KMS-11 (cell line): Measurements from ENCODE around the gene GPATCH1.

Experiments
- H2AFZ ChIP-seq: fragments of 200-600 bp; sonication (generic); 2 replicates; pipeline ENCODE4 v1.6.1; 2016; ENCODE audit warnings: antibody characterized with exemption, mixed run types, low read depth
- H3K27ac ChIP-seq: fragments of 200-600 bp; sonication (generic); 2 replicates; pipeline ENCODE4 v1.6.1; 2016; ENCODE audit warnings: mild to moderate bottlenecking, mixed run types
- H3K27me3 ChIP-seq: fragments of 200-600 bp; sonication (generic); 2 replicates; pipeline ENCODE4 v1.6.1; 2017; ENCODE audit warnings: mild to moderate bottlenecking, low read depth, mixed run types, moderate library complexity; ENCODE audit not compliant: insufficient read depth
- H3K36me3 ChIP-seq: fragments of 200-600 bp; sonication (generic); 2 replicates; pipeline ENCODE4 v1.6.1; 2017; ENCODE audit warnings: mild to moderate bottlenecking, mixed run types; ENCODE audit not compliant: insufficient read depth
- H3K4me1 ChIP-seq: fragments of 200-600 bp; sonication (generic); 2 replicates; pipeline ENCODE4 v1.6.1; 2016; ENCODE audit warnings: mild to moderate bottlenecking, low read depth, mixed run types; ENCODE audit not compliant: poor library complexity, severe bottlenecking
- H3K4me2 ChIP-seq: fragments of 200-600 bp; sonication (generic); 2 replicates; pipeline ENCODE4 v1.7.0; 2016; ENCODE audit warnings: mild to moderate bottlenecking, mixed run types
- H3K4me3 ChIP-seq: fragments of 200-600 bp; sonication (generic); IDR thresholded peaks from 2 replicates; pipeline ENCODE4 v1.6.1; 2017; ENCODE audit warnings: low read depth, low read length, mixed read lengths; ENCODE audit not compliant: insufficient read depth
- H3K79me2 ChIP-seq: fragments of 200-600 bp; sonication (generic); 2 replicates; pipeline ENCODE4 v1.6.1; 2016; ENCODE audit warnings: low read depth, mixed run types; ENCODE audit not compliant: insufficient read depth
- H3K9ac ChIP-seq: fragments of 200-600 bp; sonication (generic); 2 replicates; pipeline ENCODE4 v1.6.1; 2016; ENCODE audit warnings: mild to moderate bottlenecking, mixed run types
- H4K20me1 ChIP-seq: fragments of 200-600 bp; sonication (generic); 2 replicates; pipeline ENCODE4 v1.6.1; 2016; ENCODE audit warnings: mild to moderate bottlenecking, mixed run types; ENCODE audit not compliant: insufficient read depth
- CTCF ChIP-seq: fragments of 200-600 bp; sonication (generic); conservative IDR thresholded peaks from 2 replicates; pipeline ENCODE4 v1.6.1; 2017; ENCODE audit warnings: low read depth, mild to moderate bottlenecking, antibody characterized with exemption, low read length, moderate library complexity, mixed read lengths

GPATCH1 gene

DNA sequence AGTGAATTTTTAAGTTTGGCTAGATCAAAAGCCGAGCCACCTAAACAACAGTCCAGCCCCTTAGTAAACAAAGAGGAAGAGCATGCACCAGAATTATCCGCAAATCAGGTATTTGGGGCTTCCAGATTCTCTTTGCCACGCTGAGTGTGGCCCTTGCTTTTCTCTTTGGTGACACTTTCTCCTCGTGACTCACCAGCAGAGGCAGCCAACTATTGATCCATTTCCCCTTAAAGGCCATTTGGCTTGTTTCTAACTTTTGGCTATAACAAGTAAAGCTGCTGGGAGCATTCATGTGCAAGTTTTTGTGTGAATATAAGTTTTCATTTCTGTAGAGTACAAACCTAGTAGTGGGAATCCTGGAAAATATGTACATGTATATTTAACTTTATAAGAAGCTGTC is 33.3 kb downstream of the GPATCH1 start:
- Histone ChIP-seq H3K9ac (no peak overlapping the region), H4K20me1 (no peaks in the 10 kb centered on the region), H3K4me3 (no peak overlapping the region), H3K36me3 (peaks cover 19% of the 10 kb centered on the region; the same call in 1 of the 2 replicates), H3K27ac (no peak overlapping the region), H3K27me3 (no peaks in the 10 kb centered on the region), H3K4me2 (no peak overlapping the region), H3K79me2 (no peaks in the 10 kb centered on the region), H3K4me1 (no peaks in the 10 kb centered on the region), H2AFZ (no peak overlapping the region)
- no peak for TF ChIP-seq CTCF

GRCh38 chr19:33117501-33117900 is 36.5 kb downstream of the GPATCH1 start:
- no peak for TF ChIP-seq CTCF
- Histone ChIP-seq H3K4me2 (no peak overlapping the region), H2AFZ (no peak overlapping the region), H3K27ac (no peak overlapping the region), H3K36me3 (peaks cover 13% of the 10 kb centered on the region; the same call in 1 of the 2 replicates), H3K79me2 (no peaks in the 10 kb centered on the region), H3K27me3 (no peaks in the 10 kb centered on the region), H4K20me1 (no peaks in the 10 kb centered on the region), H3K9ac (no peak overlapping the region), H3K4me1 (no peaks in the 10 kb centered on the region), H3K4me3 (no peak overlapping the region)

DNA sequence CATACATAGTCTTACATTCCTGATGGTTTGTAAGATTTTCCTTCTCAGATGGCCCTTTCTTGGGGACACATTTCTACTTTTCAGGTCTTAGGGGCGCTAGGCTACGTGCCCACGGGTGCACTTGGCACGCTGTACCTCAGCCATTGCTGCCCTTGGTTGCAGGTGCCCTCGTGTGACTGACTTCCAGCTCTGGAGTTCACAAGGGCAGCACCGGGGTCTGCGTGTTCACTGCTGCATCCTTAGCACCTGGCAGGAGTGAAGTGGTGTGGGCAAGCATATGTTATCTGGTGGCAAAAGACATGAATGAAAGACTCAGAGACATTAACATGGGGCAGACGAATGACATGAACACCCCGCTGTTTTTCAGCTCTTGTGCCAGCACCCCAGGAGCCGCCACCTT is 37.7 kb downstream of the GPATCH1 start:
- no peak for TF ChIP-seq CTCF
- Histone ChIP-seq H3K36me3 (peaks cover 8% of the 10 kb centered on the region; the same call in 1 of the 2 replicates), H3K4me3 (no peak overlapping the region)

GRCh38 chr19:33124207-33125098 is 43.5 kb downstream of the GPATCH1 start:
- H3K4me2 ChIP-seq: no peak overlapping the region
- no peak for TF ChIP-seq CTCF
- no peak overlapping the region for H3K27ac ChIP-seq
- peaks cover 8% of the 10 kb centered on the region; the same call in 1 of the 2 replicates for H3K36me3 ChIP-seq
- H3K79me2 ChIP-seq: no peaks in the 10 kb centered on the region
- no peaks in the 10 kb centered on the region for H3K4me1 ChIP-seq
- H3K4me3 ChIP-seq: no peak overlapping the region
- no peak overlapping the region for H3K9ac ChIP-seq
- H4K20me1 ChIP-seq: no peaks in the 10 kb centered on the region
- no peaks in the 10 kb centered on the region for H3K27me3 ChIP-seq
- no peak overlapping the region for H2AFZ ChIP-seq

More for the DNA sequence above, 37.7 kb downstream of the GPATCH1 start:
- Histone ChIP-seq H3K4me2 (no peak overlapping the region), H4K20me1 (no peaks in the 10 kb centered on the region), H3K9ac (no peak overlapping the region), H3K4me1 (no peaks in the 10 kb centered on the region), H3K27me3 (no peaks in the 10 kb centered on the region), H3K27ac (no peak overlapping the region), H3K79me2 (no peaks in the 10 kb centered on the region), H2AFZ (no peak overlapping the region)
